MCF 10A (cell line): ENCODE measurements around the gene KLF4. TPM values are rescaled to one million over a fixed set of nuclear protein-coding genes. Genes with fewer than 3 reads are reported as not detected.
A peak's percentile ranks its signal among the peaks of the same experiment; 100 is the strongest.

Source experiments
- BruUV-seq: library from RNA; stranded (reverse); fragments of 400-500 nt; replicated peaks from 2 replicates; lab custom pipeline; 2021; lab: Mats Ljungman, UMichigan
- CTCF ChIA-PET: fragments of 300-600 bp; sonication (Branson Sonifier 250); formaldehyde crosslinking; extraction: SDS; loops from one replicate; lab custom pipeline; 2021; ENCODE audit warnings: antibody characterized with exemption, inconsistent platforms; lab: Yijun Ruan, JAX
- POLR2A ChIA-PET: fragments of 300-600, 350-650 bp; sonication (Branson Sonifier 250); formaldehyde crosslinking; extraction: SDS; loops from one replicate; lab custom pipeline; 2020; ENCODE audit warnings: antibody characterized with exemption, inconsistent platforms; lab: Yijun Ruan, JAX
- DNase-seq: peaks from one replicate; pipeline ENCODE4 v3.0.0-alpha.2; 2018; ENCODE audit not compliant: unreplicated experiment
- H3K27ac Mint-ChIP-seq: one replicate; pipeline ENCODE4 v1.8.0; 2022; ENCODE audit warnings: mild to moderate bottlenecking, low read depth, mixed read lengths; ENCODE audit not compliant: unreplicated experiment
- H3K27me3 Mint-ChIP-seq: one replicate; pipeline ENCODE4 v1.8.0; 2022; ENCODE audit warnings: mixed read lengths; ENCODE audit not compliant: insufficient read depth, unreplicated experiment
- H3K36me3 Mint-ChIP-seq: one replicate; pipeline ENCODE4 v1.8.0; 2022; ENCODE audit warnings: mild to moderate bottlenecking, moderate library complexity, mixed read lengths; ENCODE audit not compliant: insufficient read depth, unreplicated experiment
- H3K4me1 Mint-ChIP-seq: one replicate; pipeline ENCODE4 v1.8.0; 2022; ENCODE audit warnings: mixed read lengths; ENCODE audit not compliant: insufficient read depth, unreplicated experiment
- H3K4me3 Mint-ChIP-seq: one replicate; pipeline ENCODE4 v1.8.0; 2022; ENCODE audit warnings: mild to moderate bottlenecking, moderate library complexity, mixed read lengths; ENCODE audit not compliant: unreplicated experiment
- H3K9me3 Mint-ChIP-seq: one replicate; pipeline ENCODE4 v1.8.0; 2022; ENCODE audit warnings: mixed read lengths; ENCODE audit not compliant: unreplicated experiment
- intact Hi-C: fragments of 100-400 bp; cut with micrococcal nuclease; formaldehyde crosslinking; loops from 2 replicates; pipeline ENCODE4 v1.14.1; 2022
- total RNA-seq: library from RNA; stranded (reverse); gene quantifications from 2 replicates; pipeline ENCODE4 v1.2.3, GENCODE V29; 2022
- TF ChIP-seq, protein P1 (sequence below): fragments of 200-600 bp; IDR thresholded peaks from one replicate; pipeline ENCODE4 v1.8.0; 2022; ENCODE audit warnings: antibody characterized with exemption, mild to moderate bottlenecking; ENCODE audit not compliant: unreplicated experiment

Gene KLF4
- total RNA-seq, 1 experiment from 2014 or later: 96.0 TPM

DNA sequence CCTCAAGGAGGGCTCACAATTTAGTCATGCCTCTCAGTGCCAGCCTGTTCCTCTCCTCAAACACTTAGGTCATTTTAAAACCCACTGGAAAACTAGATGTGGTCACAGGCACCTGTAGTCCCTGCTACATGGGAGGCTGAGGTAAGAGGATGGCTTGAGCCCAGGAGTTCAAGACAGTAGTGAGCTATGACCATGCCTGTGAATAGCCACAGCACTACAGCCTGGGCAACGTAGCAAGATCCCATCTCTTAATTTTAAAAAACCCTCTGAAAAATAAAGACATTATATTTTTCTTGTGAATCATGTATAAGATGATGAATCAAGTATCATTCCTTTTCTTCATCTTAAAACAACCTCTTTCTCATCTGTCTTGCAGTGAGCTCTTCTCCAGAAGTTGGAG is 45.8 kb downstream of the KLF4 start:
- CTCF ChIA-PET: no interaction called here
- POLR2A ChIA-PET: interaction anchor here (0.5 kb wide), 1 partner anchor 30 kb away, joined by 3 read pairs; no protein-coding TSS in a partner anchor
- no TSS peak for BruUV-seq
- Mint-ChIP-seq H3K36me3 (no peaks in the 10 kb centered on the region), H3K27ac (no peak overlapping the region), H3K27me3 (no peaks in the 10 kb centered on the region), H3K4me3 (no peak overlapping the region), H3K4me1 (no peaks in the 10 kb centered on the region), H3K9me3 (no peaks in the 10 kb centered on the region)
- intact Hi-C loops: no loop called here
- TF ChIP-seq, protein P1, sequence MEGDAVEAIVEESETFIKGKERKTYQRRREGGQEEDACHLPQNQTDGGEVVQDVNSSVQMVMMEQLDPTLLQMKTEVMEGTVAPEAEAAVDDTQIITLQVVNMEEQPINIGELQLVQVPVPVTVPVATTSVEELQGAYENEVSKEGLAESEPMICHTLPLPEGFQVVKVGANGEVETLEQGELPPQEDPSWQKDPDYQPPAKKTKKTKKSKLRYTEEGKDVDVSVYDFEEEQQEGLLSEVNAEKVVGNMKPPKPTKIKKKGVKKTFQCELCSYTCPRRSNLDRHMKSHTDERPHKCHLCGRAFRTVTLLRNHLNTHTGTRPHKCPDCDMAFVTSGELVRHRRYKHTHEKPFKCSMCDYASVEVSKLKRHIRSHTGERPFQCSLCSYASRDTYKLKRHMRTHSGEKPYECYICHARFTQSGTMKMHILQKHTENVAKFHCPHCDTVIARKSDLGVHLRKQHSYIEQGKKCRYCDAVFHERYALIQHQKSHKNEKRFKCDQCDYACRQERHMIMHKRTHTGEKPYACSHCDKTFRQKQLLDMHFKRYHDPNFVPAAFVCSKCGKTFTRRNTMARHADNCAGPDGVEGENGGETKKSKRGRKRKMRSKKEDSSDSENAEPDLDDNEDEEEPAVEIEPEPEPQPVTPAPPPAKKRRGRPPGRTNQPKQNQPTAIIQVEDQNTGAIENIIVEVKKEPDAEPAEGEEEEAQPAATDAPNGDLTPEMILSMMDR: no peak
- no peak for DNase-seq

DNA sequence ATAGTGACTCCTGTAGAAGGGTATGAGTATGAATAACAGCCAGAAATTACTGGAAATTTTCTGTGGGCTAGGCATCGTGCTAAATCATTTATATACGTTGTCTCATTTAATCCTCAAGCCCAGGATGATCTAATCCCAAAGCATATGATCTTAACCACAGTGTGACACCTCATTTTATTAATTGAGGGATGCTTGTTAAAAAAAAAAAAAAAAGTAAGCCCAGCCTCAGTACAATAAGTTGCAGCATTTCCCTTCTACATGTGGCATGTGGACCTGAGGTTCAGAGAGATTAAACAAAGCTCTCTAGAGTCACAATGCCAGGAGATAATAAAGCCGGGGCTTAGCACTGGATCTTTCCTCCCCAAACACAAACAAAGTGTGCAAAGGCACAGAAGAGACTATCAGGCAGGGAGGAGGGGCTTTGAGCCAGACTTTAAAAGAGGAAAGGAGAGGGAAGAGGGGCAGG is 49.5 kb downstream of the KLF4 start:
- Mint-ChIP-seq H3K4me1 (no peaks in the 10 kb centered on the region), H3K27me3 (no peaks in the 10 kb centered on the region), H3K4me3 (no peak overlapping the region), H3K9me3 (no peaks in the 10 kb centered on the region), H3K36me3 (no peaks in the 10 kb centered on the region), H3K27ac (peak overlapping the region; percentile 57)
- no TSS peak for BruUV-seq
- no peak for DNase-seq
- ChIA-PET POLR2A (no interaction called here), CTCF (interaction anchor here (0.6 to 1.6 kb wide), 4 partner anchors 18 to 1322 kb away, joined by 3 read pairs; no protein-coding TSS in a partner anchor)
- intact Hi-C loops: no loop called here
- TF ChIP-seq, protein P1: no peak

GRCh38 chr9:107438211-107439031 is 51.1 kb downstream of the KLF4 start:
- intact Hi-C loops: no loop called here
- no peak overlapping the region for H3K27ac Mint-ChIP-seq
- H3K4me1 Mint-ChIP-seq: no peaks in the 10 kb centered on the region
- POLR2A ChIA-PET: interaction anchor here (0.7 kb wide), 1 partner anchor 9 kb away, joined by 3 read pairs; no protein-coding TSS in a partner anchor
- H3K4me3 Mint-ChIP-seq: no peak overlapping the region
- H3K36me3 Mint-ChIP-seq: no peaks in the 10 kb centered on the region
- H3K27me3 Mint-ChIP-seq: no peaks in the 10 kb centered on the region
- BruUV-seq: no TSS peak
- H3K9me3 Mint-ChIP-seq: no peaks in the 10 kb centered on the region
- CTCF ChIA-PET: interaction anchor here (1.6 kb wide), 1 partner anchor 16 kb away, joined by 3 read pairs; no protein-coding TSS in a partner anchor
- DNase-seq: no peak
- TF ChIP-seq, protein P1: no peak

DNA sequence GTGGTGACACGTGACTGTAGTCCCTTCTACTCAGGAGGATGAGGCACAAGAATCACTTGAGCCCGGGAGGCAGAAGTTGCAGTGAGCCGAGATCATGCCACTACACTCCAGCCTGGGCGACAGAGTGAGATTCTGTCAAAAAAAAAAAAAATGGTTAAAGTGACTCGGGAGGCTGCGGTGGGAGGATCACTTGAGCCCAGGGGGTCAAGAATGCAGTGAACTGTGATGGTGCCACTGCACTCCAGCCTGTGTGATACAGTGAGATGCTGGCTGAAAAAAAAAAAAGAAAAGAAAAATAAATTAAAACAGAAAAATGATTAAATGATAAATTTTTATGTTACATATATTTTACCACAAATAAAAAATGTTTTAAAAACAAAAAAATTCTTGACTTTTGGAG is 51.9 kb downstream of the KLF4 start:
- TF ChIP-seq, protein P1: no peak
- intact Hi-C loops: no loop called here
- ChIA-PET POLR2A (no interaction called here), CTCF (interaction anchor here (0.7 kb wide), 1 partner anchor 9 kb away, joined by 3 read pairs; no protein-coding TSS in a partner anchor)
- Mint-ChIP-seq H3K4me1 (no peaks in the 10 kb centered on the region), H3K36me3 (no peaks in the 10 kb centered on the region), H3K27me3 (no peaks in the 10 kb centered on the region), H3K27ac (no peak overlapping the region), H3K9me3 (no peaks in the 10 kb centered on the region), H3K4me3 (no peak overlapping the region)
- BruUV-seq: no TSS peak
- no peak for DNase-seq
